CD14-positive monocyte (primary cell): ENCODE data around the gene PCDHA1. TPM values are rescaled to one million over a fixed set of nuclear protein-coding genes. Genes with fewer than 3 reads are reported as not detected.

Experiments
- DNase-seq, 3 donors: peaks; one replicate each; pipeline ENCODE4 v3.0.0-alpha.2; 2011 to 2022
- H2AFZ ChIP-seq: 2 replicates; pipeline ENCODE4 v1.6.0; 2012; ENCODE audit warnings: mild to moderate bottlenecking, low read depth, low read length, inconsistent platforms; ENCODE audit not compliant: insufficient read depth, poor library complexity, severe bottlenecking
- H3K27ac ChIP-seq, 2 donors: 1 replicate in 1 of 2; 2 replicates in 1 of 2; pipeline ENCODE4 v1.5.1; 2012 to 2013; ENCODE audit warnings: low read length in 2 of 2, control low read depth in 1 of 2, inconsistent platforms in 1 of 2, low read depth in 1 of 2, mild to moderate bottlenecking in 1 of 2
- H3K27me3 ChIP-seq, 2 donors: one replicate each; pipeline versions ENCODE4 v1.6.0 to v1.6.1; 2011 to 2013; ENCODE audit warnings: low read length in 2 of 2; ENCODE audit not compliant: control insufficient read depth in 2 of 2, insufficient read depth in 2 of 2
- H3K36me3 ChIP-seq, 2 donors: replicated peaks in 1 of 2; 1 replicate in 1 of 2; 2 replicates in 1 of 2; pipeline versions ENCODE4 v1.5.1 to v1.6.1; 2012 to 2013; ENCODE audit warnings: low read length in 2 of 2, control low read depth in 1 of 2, inconsistent platforms in 1 of 2, mild to moderate bottlenecking in 1 of 2; ENCODE audit not compliant: insufficient read depth in 2 of 2, control insufficient read depth in 1 of 2
- H3K4me1 ChIP-seq, 2 donors: 1 replicate in 1 of 2; 2 replicates in 1 of 2; pipeline versions ENCODE4 v1.5.1 to v1.6.1; 2012 to 2013; ENCODE audit warnings: low read length in 2 of 2, control low read depth in 1 of 2, inconsistent platforms in 1 of 2, mild to moderate bottlenecking in 1 of 2, moderate library complexity in 1 of 2; ENCODE audit not compliant: insufficient read depth in 2 of 2, control insufficient read depth in 1 of 2
- H3K4me2 ChIP-seq: replicated peaks from 2 replicates; pipeline ENCODE3; 2012; ENCODE audit warnings: low read length, moderate library complexity, mild to moderate bottlenecking; ENCODE audit not compliant: poor library complexity, severe bottlenecking; ENCODE audit errors: extremely low read depth
- H3K4me3 ChIP-seq, 3 experiments: fragments of 200-600 bp in 1 of 3; sonication (generic) in 1 of 3; replicated peaks in 1 of 3; 1 replicate in 2 of 3; 2 replicates in 1 of 3; pipeline ENCODE4 v1.5.1; 2011 to 2013; ENCODE audit warnings: low read length in 3 of 3, mild to moderate bottlenecking in 3 of 3, control low read depth in 2 of 3, low read depth in 2 of 3, inconsistent platforms in 1 of 3, moderate library complexity in 1 of 3
- H3K79me2 ChIP-seq: 2 replicates; pipeline ENCODE4 v1.6.0; 2012; ENCODE audit warnings: mild to moderate bottlenecking, control low read depth, inconsistent platforms, low read length, moderate library complexity; ENCODE audit not compliant: insufficient read depth
- H3K9ac ChIP-seq: 2 replicates; pipeline ENCODE4 v1.6.0; 2017; ENCODE audit warnings: low read length, mild to moderate bottlenecking; ENCODE audit not compliant: insufficient read depth, poor library complexity, severe bottlenecking
- H3K9me3 ChIP-seq, 2 donors: replicated peaks in 1 of 2; 1 replicate in 1 of 2; 2 replicates in 1 of 2; pipeline versions ENCODE4 v1.5.1 to v1.6.1; 2012 to 2013; ENCODE audit warnings: low read length in 2 of 2, control low read depth in 1 of 2; ENCODE audit not compliant: control insufficient read depth in 1 of 2, insufficient read depth in 1 of 2
- H4K20me1 ChIP-seq: 2 replicates; pipeline ENCODE4 v1.6.0; 2012; ENCODE audit warnings: mild to moderate bottlenecking, low read length, control low read depth, moderate library complexity; ENCODE audit not compliant: insufficient read depth
- H3K27ac Mint-ChIP-seq, 7 donors: one replicate each; pipeline ENCODE4 v1.8.0; 2020; ENCODE audit warnings: mild to moderate bottlenecking in 7 of 7, mixed read lengths in 7 of 7, moderate library complexity in 6 of 7, inconsistent platforms in 2 of 7
- H3K27me3 Mint-ChIP-seq, 3 donors: one replicate each; pipeline ENCODE4 v1.8.0; 2021 to 2022; ENCODE audit warnings: low read depth in 3 of 3, mild to moderate bottlenecking in 3 of 3, mixed read lengths in 3 of 3, moderate library complexity in 3 of 3, inconsistent platforms in 1 of 3
- H3K36me3 Mint-ChIP-seq, 2 donors: one replicate each; pipeline ENCODE4 v1.8.0; 2020; ENCODE audit warnings: mixed read lengths in 2 of 2, inconsistent platforms in 1 of 2, mild to moderate bottlenecking in 1 of 2
- H3K4me1 Mint-ChIP-seq: one replicate; pipeline ENCODE4 v1.8.0; 2020; ENCODE audit warnings: mild to moderate bottlenecking, mixed read lengths
- H3K4me3 Mint-ChIP-seq, 2 donors: one replicate each; pipeline ENCODE4 v1.8.0; 2020; ENCODE audit warnings: mild to moderate bottlenecking in 2 of 2, mixed read lengths in 2 of 2, moderate library complexity in 1 of 2
- H3K9me3 Mint-ChIP-seq, 7 donors: one replicate each; pipeline ENCODE4 v1.8.0; 2020 to 2022; ENCODE audit warnings: mixed read lengths in 7 of 7, mild to moderate bottlenecking in 6 of 7, moderate library complexity in 6 of 7, inconsistent platforms in 2 of 7
- WGBS: methylation state at CpG from one replicate; pipeline ENCODE4 v1.1.5; 2013; ENCODE audit warnings: missing lambda C conversion rate; ENCODE audit not compliant: insufficient coverage; 5-methylcytosine and 5-hydroxymethylcytosine counted together
- intact Hi-C, 2 donors: fragments of 100-400 bp; cut with micrococcal nuclease; formaldehyde crosslinking; loops; one replicate each; pipeline versions ENCODE4 v1.15.0 to v1.15.1; 2023
- polyA plus RNA-seq, 3 donors: library from polyadenylated mRNA; depleted of rRNA in 1 of 3; unstranded in 2 of 3; stranded (reverse) in 1 of 3; fragments of 300-500 nt in 2 of 3; fragments of >200 nt in 1 of 3; fragmentation: Illumina TruSeq in 2 of 3; gene quantifications; 1 replicate in 2 of 3; 2 replicates in 1 of 3; pipeline ENCODE4 v1.2.3, GENCODE V29; 2012 to 2021
- TF ChIP-seq, protein P1 (sequence below): fragments of 200-600 bp; IDR thresholded peaks from one replicate; pipeline ENCODE4 v1.8.0; 2022; ENCODE audit warnings: antibody characterized with exemption, mild to moderate bottlenecking

The PCDHA1 gene
- polyA plus RNA-seq, 3 donors, result not detected

DNA sequence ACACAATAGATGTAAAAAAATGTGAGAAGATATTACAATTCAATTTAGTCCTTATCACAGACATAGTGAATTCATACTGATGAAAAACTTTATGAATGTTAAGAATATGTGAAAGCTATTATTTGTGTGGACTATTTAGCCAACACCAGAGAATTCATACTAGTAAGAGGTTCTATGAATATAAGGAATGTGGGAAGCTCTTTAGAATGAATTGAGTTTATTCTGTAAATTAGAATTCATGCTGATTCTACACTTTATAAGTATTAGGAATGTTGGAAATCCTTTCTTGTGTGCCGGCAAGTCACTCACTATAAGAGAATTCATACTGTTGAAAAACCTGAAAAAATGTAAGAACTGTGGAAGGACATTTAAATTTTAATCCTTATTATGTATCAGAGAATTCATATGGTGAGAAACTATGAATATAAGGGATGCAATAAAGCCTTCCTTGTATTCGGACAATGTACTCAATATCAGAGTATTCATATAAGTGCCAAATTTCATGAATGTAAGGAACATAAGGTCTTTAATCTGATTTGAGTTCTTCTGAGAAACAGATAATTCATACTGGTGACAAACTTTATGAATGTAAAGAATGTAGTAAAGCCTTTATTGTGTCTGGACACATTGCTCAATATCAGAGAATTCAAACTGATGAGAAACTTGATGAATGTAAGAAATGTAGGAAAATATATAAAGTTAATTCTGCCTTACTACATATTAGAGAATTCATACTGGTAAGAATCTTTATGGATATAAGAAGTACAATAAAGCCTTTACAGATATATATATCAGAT is 21.6 kb upstream of the PCDHA1 start:
- Histone ChIP-seq H3K4me1 (no peaks in the 10 kb centered on the region), H2AFZ (no peak overlapping the region), H3K4me2 (no peak overlapping the region), H3K79me2 (no peaks in the 10 kb centered on the region), H4K20me1 (no peaks in the 10 kb centered on the region), H3K36me3 (no peaks in the 10 kb centered on the region), H3K4me3 (peak overlapping the region in 1 of 3 experiments; percentile 4), H3K27me3 (no peaks in the 10 kb centered on the region), H3K27ac (no peak overlapping the region), H3K9ac (no peak overlapping the region), H3K9me3 (peaks cover 47 to 94% of the 10 kb centered on the region in 2 donors)
- no CpG with 5 or more reads among the region's 2 CpGs for WGBS
- no peak overlapping the region for H3K27ac Mint-ChIP-seq
- intact Hi-C loops, result no loop called here
- TF ChIP-seq, protein P1, sequence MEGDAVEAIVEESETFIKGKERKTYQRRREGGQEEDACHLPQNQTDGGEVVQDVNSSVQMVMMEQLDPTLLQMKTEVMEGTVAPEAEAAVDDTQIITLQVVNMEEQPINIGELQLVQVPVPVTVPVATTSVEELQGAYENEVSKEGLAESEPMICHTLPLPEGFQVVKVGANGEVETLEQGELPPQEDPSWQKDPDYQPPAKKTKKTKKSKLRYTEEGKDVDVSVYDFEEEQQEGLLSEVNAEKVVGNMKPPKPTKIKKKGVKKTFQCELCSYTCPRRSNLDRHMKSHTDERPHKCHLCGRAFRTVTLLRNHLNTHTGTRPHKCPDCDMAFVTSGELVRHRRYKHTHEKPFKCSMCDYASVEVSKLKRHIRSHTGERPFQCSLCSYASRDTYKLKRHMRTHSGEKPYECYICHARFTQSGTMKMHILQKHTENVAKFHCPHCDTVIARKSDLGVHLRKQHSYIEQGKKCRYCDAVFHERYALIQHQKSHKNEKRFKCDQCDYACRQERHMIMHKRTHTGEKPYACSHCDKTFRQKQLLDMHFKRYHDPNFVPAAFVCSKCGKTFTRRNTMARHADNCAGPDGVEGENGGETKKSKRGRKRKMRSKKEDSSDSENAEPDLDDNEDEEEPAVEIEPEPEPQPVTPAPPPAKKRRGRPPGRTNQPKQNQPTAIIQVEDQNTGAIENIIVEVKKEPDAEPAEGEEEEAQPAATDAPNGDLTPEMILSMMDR, result no peak
- no peaks in the 10 kb centered on the region for H3K36me3 Mint-ChIP-seq
- H3K27me3 Mint-ChIP-seq, result peaks cover 0 to 2% (median 2%) of the 10 kb centered on the region in 3 donors
- no peaks in the 10 kb centered on the region for H3K4me1 Mint-ChIP-seq
- no peak overlapping the region for H3K4me3 Mint-ChIP-seq
- DNase-seq, result no peak
- H3K9me3 Mint-ChIP-seq, result peaks cover 38 to 87% (median 80%) of the 10 kb centered on the region in 7 donors

DNA sequence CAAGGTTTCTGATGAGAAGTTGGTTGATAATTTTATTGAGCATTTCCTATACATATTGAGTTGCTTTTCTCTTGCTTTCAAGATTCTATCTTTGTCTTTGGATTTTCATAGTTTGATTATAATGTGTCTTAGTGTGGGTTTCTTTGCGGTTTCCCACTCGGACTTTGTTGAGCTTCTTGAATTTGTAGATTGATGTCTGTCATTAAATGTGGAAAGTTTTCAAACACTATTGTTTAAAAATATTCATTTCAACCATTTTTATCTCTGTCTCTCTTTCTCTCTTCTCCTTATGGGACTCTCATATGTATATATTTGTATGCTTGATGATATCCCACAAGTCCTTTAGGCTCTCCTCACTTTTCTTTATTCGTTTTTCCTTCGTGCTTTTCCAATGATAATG is 18.5 kb upstream of the PCDHA1 start:
- Histone ChIP-seq H3K4me3 (no peak overlapping the region), H3K27ac (no peak overlapping the region), H4K20me1 (no peaks in the 10 kb centered on the region), H3K79me2 (no peaks in the 10 kb centered on the region), H3K4me2 (no peak overlapping the region), H3K4me1 (no peaks in the 10 kb centered on the region), H3K36me3 (no peaks in the 10 kb centered on the region), H3K9ac (no peak overlapping the region), H3K27me3 (no peaks in the 10 kb centered on the region), H3K9me3 (peaks cover 39 to 99% of the 10 kb centered on the region in 2 donors), H2AFZ (no peak overlapping the region)
- Mint-ChIP-seq H3K9me3 (peaks cover 34 to 85% (median 66%) of the 10 kb centered on the region in 7 donors), H3K4me3 (no peak overlapping the region), H3K27me3 (peaks cover 0 to 6% (median 0%) of the 10 kb centered on the region in 3 donors), H3K27ac (no peak overlapping the region), H3K4me1 (no peaks in the 10 kb centered on the region), H3K36me3 (no peaks in the 10 kb centered on the region)
- TF ChIP-seq, protein P1, result no peak
- WGBS, result no CpG with 5 or more reads among the region's 4 CpGs
- no peak for DNase-seq
- intact Hi-C loops, result no loop called here
